Measurements from ENCODE around the gene PXYLP1.

DNA sequence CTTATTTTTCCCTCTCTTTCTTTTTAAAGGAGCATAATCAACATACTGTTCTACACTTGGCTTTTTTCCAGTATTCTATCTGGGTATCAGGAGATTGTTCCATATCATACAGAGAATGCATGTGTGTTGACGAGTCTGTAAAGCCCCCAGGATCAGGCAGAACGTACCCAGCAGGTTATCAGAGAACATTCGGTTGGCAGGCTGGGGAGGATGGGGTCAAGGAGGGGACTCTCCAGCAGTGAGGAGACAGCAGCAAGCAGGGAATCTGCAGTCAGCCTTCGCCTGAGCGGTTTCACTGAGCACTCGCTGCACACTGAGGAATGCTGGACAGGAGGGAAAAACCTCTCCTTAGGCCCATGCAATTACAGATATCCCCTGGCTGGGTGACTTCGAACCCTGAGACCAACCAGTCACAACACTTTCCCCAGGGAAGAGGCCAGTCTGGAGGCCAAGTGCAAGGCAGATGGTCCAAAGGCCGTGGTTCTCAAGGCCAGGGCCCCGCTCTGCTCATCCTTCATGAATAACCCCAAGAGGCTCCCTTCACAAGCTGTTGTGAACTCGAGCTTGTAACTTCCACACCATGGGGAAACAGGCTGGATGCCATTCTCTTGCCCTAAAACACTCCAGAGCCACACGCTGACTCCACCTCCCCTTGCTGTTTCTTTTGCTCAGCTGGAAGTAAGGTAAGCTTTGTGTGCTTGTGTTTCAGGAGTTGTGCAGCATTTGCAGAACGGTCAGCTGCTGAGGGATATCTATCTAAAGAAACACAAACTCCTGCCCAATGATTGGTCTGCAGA lies 60.1 kb downstream of the PXYLP1 start:
- TF ChIP-seq POLR2A (IDR thresholded peaks at IDR 0.05) = no peak
- TF ChIP-seq, protein P1, sequence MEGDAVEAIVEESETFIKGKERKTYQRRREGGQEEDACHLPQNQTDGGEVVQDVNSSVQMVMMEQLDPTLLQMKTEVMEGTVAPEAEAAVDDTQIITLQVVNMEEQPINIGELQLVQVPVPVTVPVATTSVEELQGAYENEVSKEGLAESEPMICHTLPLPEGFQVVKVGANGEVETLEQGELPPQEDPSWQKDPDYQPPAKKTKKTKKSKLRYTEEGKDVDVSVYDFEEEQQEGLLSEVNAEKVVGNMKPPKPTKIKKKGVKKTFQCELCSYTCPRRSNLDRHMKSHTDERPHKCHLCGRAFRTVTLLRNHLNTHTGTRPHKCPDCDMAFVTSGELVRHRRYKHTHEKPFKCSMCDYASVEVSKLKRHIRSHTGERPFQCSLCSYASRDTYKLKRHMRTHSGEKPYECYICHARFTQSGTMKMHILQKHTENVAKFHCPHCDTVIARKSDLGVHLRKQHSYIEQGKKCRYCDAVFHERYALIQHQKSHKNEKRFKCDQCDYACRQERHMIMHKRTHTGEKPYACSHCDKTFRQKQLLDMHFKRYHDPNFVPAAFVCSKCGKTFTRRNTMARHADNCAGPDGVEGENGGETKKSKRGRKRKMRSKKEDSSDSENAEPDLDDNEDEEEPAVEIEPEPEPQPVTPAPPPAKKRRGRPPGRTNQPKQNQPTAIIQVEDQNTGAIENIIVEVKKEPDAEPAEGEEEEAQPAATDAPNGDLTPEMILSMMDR (IDR thresholded peaks at IDR 0.05 in 4 of 5, conservative IDR thresholded peaks at IDR 0.05 in 1 of 5) = no peak
